HG02938 (cell line): Measurements from ENCODE around the gene MUC5B.
"Not testable (repeated sequence)": the region's sequence is repeated elsewhere in the genome, so short reads cannot be mapped to it uniquely, and the experiment has no call there.

ENCODE experiments used
- ATAC-seq: cut with Tn5 transposase; IDR thresholded peaks from one replicate; pipeline ENCODE4 v1.9.1; 2021; ENCODE audit warnings: mild to moderate bottlenecking, moderate library complexity; ENCODE audit not compliant: unreplicated experiment

Gene MUC5B

GRCh38 chr11:1244557-1244956 is 21.7 kb downstream of the MUC5B start:
- ATAC-seq: not testable (repeated sequence)

GRCh38 chr11:1245717-1246116 is 22.9 kb downstream of the MUC5B start:
- ATAC-seq: not testable (repeated sequence)

DNA sequence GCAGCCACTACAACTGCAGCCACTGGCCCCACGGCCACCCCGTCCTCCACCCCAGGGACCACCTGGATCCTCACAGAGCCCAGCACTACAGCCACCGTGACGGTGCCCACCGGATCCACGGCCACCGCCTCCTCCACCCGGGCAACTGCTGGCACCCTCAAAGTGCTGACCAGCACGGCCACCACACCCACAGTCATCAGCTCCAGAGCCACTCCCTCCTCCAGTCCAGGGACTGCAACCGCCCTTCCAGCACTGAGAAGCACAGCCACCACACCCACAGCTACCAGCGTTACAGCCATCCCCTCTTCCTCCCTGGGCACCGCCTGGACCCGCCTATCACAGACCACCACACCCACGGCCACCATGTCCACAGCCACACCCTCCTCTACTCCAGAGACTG is 23.4 kb downstream of the MUC5B start:
- not testable (repeated sequence) for ATAC-seq

GRCh38 chr11:1247026-1247425 is 24.2 kb downstream of the MUC5B start:
- not testable (repeated sequence) for ATAC-seq

GRCh38 chr11:1248951-1249350 is 26.1 kb downstream of the MUC5B start:
- ATAC-seq: not testable (repeated sequence)

DNA sequence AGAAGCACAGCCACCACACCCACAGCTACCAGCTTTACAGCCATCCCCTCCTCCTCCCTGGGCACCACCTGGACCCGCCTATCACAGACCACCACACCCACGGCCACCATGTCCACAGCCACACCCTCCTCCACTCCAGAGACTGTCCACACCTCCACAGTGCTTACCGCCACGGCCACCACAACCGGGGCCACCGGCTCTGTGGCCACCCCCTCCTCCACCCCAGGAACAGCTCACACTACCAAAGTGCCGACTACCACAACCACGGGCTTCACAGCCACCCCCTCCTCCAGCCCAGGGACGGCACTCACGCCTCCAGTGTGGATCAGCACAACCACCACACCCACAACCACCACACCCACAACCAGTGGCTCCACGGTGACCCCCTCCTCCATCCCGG is 27.5 kb downstream of the MUC5B start:
- ATAC-seq: not testable (repeated sequence)

- no peak for ATAC-seq
Measured at GRCh38 chr11:1251236-1251770, 28.4 kb downstream of the MUC5B start.

DNA sequence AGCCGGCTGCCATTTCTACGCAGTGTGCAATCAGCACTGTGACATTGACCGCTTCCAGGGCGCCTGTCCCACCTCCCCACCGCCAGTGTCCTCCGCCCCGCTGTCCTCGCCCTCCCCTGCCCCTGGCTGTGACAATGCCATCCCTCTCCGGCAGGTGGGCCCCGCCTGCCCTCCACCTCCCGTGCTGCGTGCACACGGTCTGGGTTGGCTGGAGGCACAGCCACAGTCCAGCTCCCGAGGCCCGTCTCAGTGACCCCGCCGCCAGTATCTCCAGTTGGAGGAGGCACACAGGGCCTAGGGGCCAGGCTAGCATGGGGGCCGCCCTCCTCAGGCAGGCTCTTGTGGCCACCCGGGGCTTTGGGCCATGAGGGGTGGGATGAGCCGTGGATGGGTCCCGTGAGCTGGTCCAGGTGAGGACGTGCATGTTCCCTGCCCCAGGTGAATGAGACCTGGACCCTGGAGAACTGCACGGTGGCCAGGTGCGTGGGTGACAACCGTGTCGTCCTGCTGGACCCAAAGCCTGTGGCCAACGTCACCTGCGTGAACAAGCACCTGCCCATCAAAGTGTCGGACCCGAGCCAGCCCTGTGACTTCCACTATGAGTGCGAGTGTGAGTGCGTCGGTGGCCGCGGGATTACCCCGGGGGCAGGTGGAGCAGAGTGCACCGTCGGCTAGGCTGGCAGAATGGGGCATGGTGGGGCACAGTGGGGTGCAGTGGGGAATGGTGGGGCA is 29.7 kb downstream of the MUC5B start:
- no peak for ATAC-seq

GRCh38 chr11:1253103-1253485 is 30.2 kb downstream of the MUC5B start:
- ATAC-seq: no peak

GRCh38 chr11:1254086-1254648 is 31.3 kb downstream of the MUC5B start:
- no peak for ATAC-seq

- no peak for ATAC-seq
Measured at GRCh38 chr11:1254733-1255132, 31.9 kb downstream of the MUC5B start.

- ATAC-seq: no peak
Measured at GRCh38 chr11:1255151-1255550, 32.3 kb downstream of the MUC5B start.

DNA sequence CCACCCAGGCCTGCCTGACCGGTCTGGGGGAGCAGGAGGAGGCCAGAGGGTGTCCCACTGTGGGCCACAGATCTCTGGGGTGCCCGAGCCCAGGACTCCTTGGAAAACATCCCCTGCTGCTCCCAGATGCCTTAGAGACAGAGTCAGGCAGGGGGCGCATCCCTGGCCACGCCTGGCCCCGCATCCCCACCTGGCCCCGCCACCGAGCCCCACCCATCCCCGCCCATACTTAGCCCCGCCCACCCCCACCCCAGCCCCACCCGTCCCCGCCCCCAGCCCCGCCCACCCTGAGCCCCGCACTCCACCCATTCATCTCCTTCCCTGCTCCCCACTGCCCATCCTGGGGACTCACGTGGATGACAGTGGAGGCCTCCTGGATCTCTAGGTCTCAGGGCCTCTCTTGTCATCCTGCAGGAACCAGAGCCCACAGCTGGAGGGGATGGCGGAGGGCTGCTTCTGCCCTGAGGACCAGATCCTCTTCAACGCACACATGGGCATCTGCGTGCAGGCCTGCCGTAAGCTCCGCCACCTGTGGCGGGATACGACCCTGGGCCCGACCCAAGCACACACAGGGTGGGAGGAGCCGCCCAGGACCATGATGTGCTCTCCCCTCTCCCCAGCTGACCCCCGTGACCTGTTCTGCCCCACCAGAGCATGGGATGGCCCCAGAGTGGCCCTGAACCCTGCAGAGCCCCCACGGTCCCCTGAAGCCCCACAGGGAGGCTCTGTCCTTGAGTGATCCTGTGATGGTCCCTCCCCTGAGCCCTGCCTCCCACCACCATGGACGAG is 33.6 kb downstream of the MUC5B start:
- no peak for ATAC-seq

GRCh38 chr11:1257366-1257765 is 34.5 kb downstream of the MUC5B start:
- no peak for ATAC-seq

DNA sequence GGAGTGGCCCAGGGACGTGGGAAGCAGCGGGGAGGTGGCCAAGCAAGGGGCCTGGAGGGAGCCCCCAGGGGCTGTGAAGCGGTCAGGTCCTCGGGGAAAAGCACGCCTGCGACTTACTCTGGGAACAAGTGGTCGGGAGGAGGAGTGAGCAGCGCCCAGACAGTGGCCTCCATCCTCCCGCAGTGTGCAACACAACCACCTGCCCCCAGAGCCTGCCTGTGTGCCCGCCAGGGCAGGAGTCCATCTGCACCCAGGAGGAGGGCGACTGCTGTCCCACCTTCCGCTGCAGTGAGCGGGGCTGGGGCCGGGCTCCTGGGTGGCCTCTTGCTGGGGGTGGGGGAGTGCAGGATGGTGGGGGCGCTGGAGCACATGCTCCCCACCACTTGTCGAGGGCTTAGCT is 35.0 kb downstream of the MUC5B start:
- ATAC-seq: no peak

DNA sequence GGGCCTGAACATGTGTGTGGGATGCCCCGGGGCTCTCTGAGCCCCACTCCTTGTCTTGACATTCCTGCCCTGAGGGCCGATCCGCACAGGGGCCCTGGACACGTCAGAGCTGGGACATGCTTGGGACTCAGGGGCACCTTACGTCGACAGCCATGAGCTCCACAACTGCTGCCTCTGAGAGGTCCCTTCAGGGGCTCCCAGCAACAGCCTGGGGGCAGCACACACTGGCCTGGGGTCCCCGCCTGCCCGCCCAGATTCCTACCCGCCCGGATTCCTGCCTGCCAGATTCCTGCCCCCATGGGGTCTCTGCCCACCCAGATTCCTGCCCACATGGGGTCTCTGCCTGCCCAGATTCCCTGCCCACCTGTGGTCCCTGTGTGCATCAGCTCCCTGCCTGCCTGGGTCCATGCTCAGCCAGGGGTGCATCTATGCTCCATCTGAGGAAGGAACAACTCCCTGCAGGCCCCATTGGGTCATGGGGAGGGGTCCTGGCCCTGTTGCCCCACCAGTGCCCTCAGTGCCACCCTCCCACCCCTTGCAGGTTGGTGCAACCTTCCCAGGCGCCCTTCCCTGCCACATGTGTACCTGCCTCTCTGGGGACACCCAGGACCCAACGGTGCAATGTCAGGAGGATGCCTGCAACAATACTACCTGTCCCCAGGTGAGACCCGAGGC is 35.7 kb downstream of the MUC5B start:
- ATAC-seq: no peak

DNA sequence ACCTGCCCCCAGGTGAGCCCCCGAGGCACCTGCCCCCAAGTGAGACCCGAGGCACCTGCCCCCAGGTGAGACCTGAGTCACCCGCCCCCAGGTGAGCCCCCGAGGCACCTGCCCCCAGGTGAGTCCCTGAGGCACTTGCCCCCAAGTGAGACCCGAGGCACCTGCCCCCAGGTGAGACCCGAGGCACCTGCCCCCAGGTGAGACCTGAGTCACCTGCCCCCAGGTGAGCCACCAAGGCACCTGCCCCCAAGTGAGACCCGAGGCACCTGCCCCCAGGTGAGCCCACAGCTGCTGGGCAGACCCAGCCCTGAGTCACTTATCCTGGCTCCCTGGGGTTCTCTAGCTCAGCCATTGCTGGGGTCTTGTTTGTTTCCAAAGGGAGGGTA is 36.2 kb downstream of the MUC5B start:
- no peak for ATAC-seq

- no peak for ATAC-seq
Measured at GRCh38 chr11:1259561-1259960, 36.7 kb downstream of the MUC5B start.

DNA sequence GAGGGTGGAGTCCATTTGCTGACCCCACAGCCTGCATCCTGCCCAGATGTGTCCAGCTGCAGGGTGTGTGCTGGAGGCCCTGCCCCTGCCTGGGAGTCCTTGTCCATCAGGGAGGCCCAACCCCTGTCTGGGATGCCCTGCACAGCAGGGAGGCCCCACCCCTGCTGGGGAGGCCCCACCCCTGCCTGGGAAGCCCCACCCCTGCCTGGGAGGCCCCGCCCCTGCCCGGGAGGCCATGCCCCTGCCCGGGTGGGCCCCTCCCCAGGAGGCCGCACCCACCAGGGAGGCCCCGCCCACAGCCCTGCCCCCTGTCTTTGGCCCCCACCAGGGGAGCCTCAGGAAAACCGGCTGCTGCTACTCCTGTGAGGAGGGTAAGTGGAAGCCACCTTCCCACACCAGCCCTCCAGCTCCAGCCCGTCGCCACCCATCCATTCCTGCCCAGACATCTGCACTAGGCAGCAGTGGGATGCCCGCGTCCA is 37.2 kb downstream of the MUC5B start:
- ATAC-seq: no peak

GRCh38 chr11:1260620-1261019 is 37.8 kb downstream of the MUC5B start:
- no peak for ATAC-seq
